Liver (tissue), 9 donors: ENCODE results near the gene ANO4. TPM values are rescaled to one million over a fixed set of nuclear protein-coding genes. Genes with fewer than 3 reads are reported as not detected.

ENCODE experiments used
- DNase-seq: peaks from one replicate; pipeline ENCODE4 v3.0.0-alpha.2; 2017; ENCODE audit warnings: low spot score
- H3K27ac ChIP-seq, 2 donors: one replicate each; pipeline ENCODE4 v1.7.0; 2013; ENCODE audit warnings: inconsistent platforms in 2 of 2, low read length in 2 of 2, control low read depth in 1 of 2, low read depth in 1 of 2, mild to moderate bottlenecking in 1 of 2
- H3K27me3 ChIP-seq, 4 donors: one replicate each; pipeline versions ENCODE4 v1.6.1 to v1.7.0; 2013; ENCODE audit warnings: low read length in 3 of 4, inconsistent platforms in 1 of 4, mild to moderate bottlenecking in 1 of 4, moderate library complexity in 1 of 4; ENCODE audit not compliant: control insufficient read depth in 4 of 4, insufficient read depth in 4 of 4
- H3K36me3 ChIP-seq, 4 donors: one replicate each; pipeline versions ENCODE4 v1.6.1 to v1.7.0; 2013; ENCODE audit warnings: low read length in 3 of 4, mild to moderate bottlenecking in 3 of 4, low read depth in 1 of 4, moderate library complexity in 1 of 4; ENCODE audit not compliant: control insufficient read depth in 4 of 4, insufficient read depth in 3 of 4
- H3K4me1 ChIP-seq, 4 donors: one replicate each; pipeline versions ENCODE4 v1.6.1 to v1.7.0; 2013; ENCODE audit warnings: low read length in 3 of 4, mild to moderate bottlenecking in 3 of 4, moderate library complexity in 1 of 4; ENCODE audit not compliant: control insufficient read depth in 4 of 4, insufficient read depth in 4 of 4
- H3K4me3 ChIP-seq, 3 donors: one replicate each; pipeline versions ENCODE4 v1.6.1 to v1.7.0; 2013; ENCODE audit warnings: low read length in 3 of 3, control low read depth in 1 of 3, low read depth in 1 of 3, mild to moderate bottlenecking in 1 of 3
- H3K9ac ChIP-seq, 2 donors: one replicate each; pipeline ENCODE4 v1.7.0; 2013; ENCODE audit warnings: low read length in 2 of 2, mild to moderate bottlenecking in 2 of 2, moderate library complexity in 2 of 2, control low read depth in 1 of 2, low read depth in 1 of 2
- H3K9me3 ChIP-seq, 4 donors: one replicate each; pipeline versions ENCODE4 v1.6.1 to v1.7.0; 2013; ENCODE audit warnings: low read length in 3 of 4; ENCODE audit not compliant: control insufficient read depth in 4 of 4
- EGR1 ChIP-seq, 2 donors: IDR thresholded peaks; 2 replicates each; pipeline ENCODE4 v1.6.1; 2016 to 2018; ENCODE audit warnings: antibody characterized with exemption in 2 of 2, low read depth in 2 of 2
- FOXA1 ChIP-seq: IDR thresholded peaks from 2 replicates; pipeline ENCODE4 v1.6.1; 2016; ENCODE audit warnings: antibody characterized with exemption
- FOXA2 ChIP-seq: IDR thresholded peaks from 2 replicates; pipeline ENCODE4 v1.6.1; 2016; ENCODE audit warnings: antibody characterized with exemption
- GABPA ChIP-seq, 2 donors: IDR thresholded peaks in 1 of 2; conservative IDR thresholded peaks in 1 of 2; 2 replicates each; pipeline ENCODE4 v1.6.1; 2016; ENCODE audit warnings: antibody characterized with exemption in 2 of 2, mild to moderate bottlenecking in 1 of 2, moderate library complexity in 1 of 2
- HNF4A ChIP-seq, 2 donors: conservative IDR thresholded peaks; 2 replicates each; pipeline ENCODE4 v1.6.1; 2016; ENCODE audit warnings: antibody characterized with exemption in 2 of 2, mild to moderate bottlenecking in 2 of 2
- HNF4G ChIP-seq: IDR thresholded peaks from 2 replicates; pipeline ENCODE4 v1.6.1; 2016; ENCODE audit warnings: antibody characterized with exemption
- MAX ChIP-seq: IDR thresholded peaks from 2 replicates; pipeline ENCODE4 v1.6.1; 2016; ENCODE audit warnings: antibody characterized with exemption
- NR2F2 ChIP-seq: IDR thresholded peaks from 2 replicates; pipeline ENCODE4 v1.6.1; 2016; ENCODE audit warnings: antibody characterized with exemption
- RAD21 ChIP-seq, 2 donors: IDR thresholded peaks; 2 replicates each; pipeline ENCODE4 v1.6.1; 2016; ENCODE audit warnings: antibody characterized with exemption in 2 of 2, mild to moderate bottlenecking in 2 of 2
- RXRA ChIP-seq, 2 donors: IDR thresholded peaks; 2 replicates each; pipeline ENCODE4 v1.6.1; 2017 to 2018; ENCODE audit warnings: antibody characterized with exemption in 2 of 2, mild to moderate bottlenecking in 1 of 2
- SP1 ChIP-seq: IDR thresholded peaks from 2 replicates; pipeline ENCODE4 v1.6.1; 2018; ENCODE audit warnings: antibody characterized with exemption, mild to moderate bottlenecking
- TAF1 ChIP-seq: conservative IDR thresholded peaks from 2 replicates; pipeline ENCODE4 v1.6.1; 2016; ENCODE audit warnings: antibody characterized with exemption, mild to moderate bottlenecking
- YY1 ChIP-seq: IDR thresholded peaks from 2 replicates; pipeline ENCODE4 v1.6.1; 2016; ENCODE audit warnings: antibody characterized with exemption, mild to moderate bottlenecking
- WGBS: extraction: QIAGEN DNeasy Blood & Tissue Kit; methylation state at CpG from one replicate; pipeline ENCODE4 v1.1.7; 2013; 5-methylcytosine and 5-hydroxymethylcytosine counted together
- polyA plus RNA-seq, 2 donors: library from polyadenylated mRNA; stranded (reverse) in 1 of 2; unstranded in 1 of 2; fragments of 200-250 nt in 1 of 2; fragments of >200 nt in 1 of 2; fragmentation: Nextera tagmentation in 1 of 2; extraction: Ambion mirVana in 1 of 2; gene quantifications; one replicate each; pipeline versions ENCODE4 v1.2.1 to v1.2.3, GENCODE V29; 2013 to 2015
- total RNA-seq, 2 donors: library from RNA; depleted of rRNA; stranded (reverse); fragments of >200 nt; gene quantifications; one replicate each; pipeline ENCODE4 v1.2.3, GENCODE V29; 2014
- TF ChIP-seq, protein P1 (sequence below): IDR thresholded peaks from 2 replicates; pipeline ENCODE4 v1.6.1; 2016; ENCODE audit warnings: antibody characterized with exemption
- TF ChIP-seq, protein P2 (sequence below): IDR thresholded peaks from 2 replicates; pipeline ENCODE4 v1.6.1; 2016; ENCODE audit warnings: antibody characterized with exemption
- TF ChIP-seq, protein P3 (sequence below): fragments of 150-350 bp; IDR thresholded peaks from 2 replicates; pipeline ENCODE4 v1.5.1; 2017; ENCODE audit warnings: improper control_type of control experiment, low read depth, low read length; ENCODE audit not compliant: missing input control
- donor health status: healthy.
- donor health status: healthy.
- donor health status: healthy.
- donor health status: healthy.
- donor health status: healthy.

The ANO4 gene
- total and polyA plus RNA-seq, 4 donors, result 0.08 to 2.2 (median 0.17) TPM; not detected in 1

DNA sequence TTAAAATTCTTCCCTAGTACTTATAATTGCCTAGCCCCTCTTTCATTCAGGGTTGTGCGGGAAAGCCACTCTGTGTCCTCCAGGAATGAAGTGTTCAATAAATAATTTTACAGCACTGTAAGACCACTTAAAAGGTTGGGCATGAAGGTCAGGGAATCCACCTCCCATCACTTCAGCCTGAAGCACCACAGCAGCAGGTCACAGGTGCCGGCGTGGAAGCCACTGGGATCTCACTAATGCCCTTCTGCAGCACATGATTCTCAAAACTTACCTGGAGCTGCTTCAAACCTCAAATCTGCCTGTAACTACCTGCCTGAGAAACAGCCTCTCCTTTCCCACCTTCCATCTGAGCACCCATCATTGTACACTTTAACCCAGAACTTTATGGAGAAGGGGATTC is 159.5 kb downstream of the ANO4 start (continued):
- TF ChIP-seq, protein P1, sequence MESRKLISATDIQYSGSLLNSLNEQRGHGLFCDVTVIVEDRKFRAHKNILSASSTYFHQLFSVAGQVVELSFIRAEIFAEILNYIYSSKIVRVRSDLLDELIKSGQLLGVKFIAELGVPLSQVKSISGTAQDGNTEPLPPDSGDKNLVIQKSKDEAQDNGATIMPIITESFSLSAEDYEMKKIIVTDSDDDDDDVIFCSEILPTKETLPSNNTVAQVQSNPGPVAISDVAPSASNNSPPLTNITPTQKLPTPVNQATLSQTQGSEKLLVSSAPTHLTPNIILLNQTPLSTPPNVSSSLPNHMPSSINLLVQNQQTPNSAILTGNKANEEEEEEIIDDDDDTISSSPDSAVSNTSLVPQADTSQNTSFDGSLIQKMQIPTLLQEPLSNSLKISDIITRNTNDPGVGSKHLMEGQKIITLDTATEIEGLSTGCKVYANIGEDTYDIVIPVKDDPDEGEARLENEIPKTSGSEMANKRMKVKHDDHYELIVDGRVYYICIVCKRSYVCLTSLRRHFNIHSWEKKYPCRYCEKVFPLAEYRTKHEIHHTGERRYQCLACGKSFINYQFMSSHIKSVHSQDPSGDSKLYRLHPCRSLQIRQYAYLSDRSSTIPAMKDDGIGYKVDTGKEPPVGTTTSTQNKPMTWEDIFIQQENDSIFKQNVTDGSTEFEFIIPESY, result no peak
- no peak for TF ChIP-seq HNF4A (conservative IDR thresholded peaks at IDR 0.05)
- no peak for TF ChIP-seq RAD21 (IDR thresholded peaks at IDR 0.05)
- TF ChIP-seq, protein P2, sequence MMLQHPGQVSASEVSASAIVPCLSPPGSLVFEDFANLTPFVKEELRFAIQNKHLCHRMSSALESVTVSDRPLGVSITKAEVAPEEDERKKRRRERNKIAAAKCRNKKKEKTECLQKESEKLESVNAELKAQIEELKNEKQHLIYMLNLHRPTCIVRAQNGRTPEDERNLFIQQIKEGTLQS, result no peak
- TF ChIP-seq TAF1, result no peak
- TF ChIP-seq YY1, result no peak
- no peak for TF ChIP-seq FOXA1
- no peak for TF ChIP-seq GABPA (IDR thresholded peaks at IDR 0.05 in 1 of 2, conservative IDR thresholded peaks at IDR 0.05 in 1 of 2)

DNA sequence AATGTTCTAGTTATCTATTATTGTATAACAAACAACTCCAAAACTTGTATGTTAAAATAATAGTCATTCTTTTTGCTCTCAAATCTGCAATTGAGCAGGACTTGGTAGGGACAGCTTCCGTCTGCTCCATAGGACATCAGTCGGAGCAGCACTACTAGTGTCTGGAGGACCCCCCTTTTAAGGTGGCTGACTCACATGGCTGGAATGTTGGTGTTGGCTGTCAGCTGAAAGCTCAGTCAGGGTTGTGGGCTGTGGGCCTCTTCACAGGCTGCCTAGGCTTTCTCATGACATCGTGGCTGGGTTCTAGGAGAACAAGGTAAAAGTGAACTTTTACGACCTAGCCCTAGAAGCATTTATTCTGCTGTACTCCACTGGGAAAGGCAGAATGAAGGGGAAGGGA is 160.6 kb downstream of the ANO4 start:
- H3K9me3 ChIP-seq, result no peaks in the 10 kb centered on the region
- no peaks in the 10 kb centered on the region for H3K36me3 ChIP-seq
- 87% methylated on average over 4 of the region's 4 CpGs for WGBS
- H3K27ac ChIP-seq, result no peak overlapping the region
- H3K9ac ChIP-seq, result no peak overlapping the region
- H3K4me1 ChIP-seq, result no peaks in the 10 kb centered on the region
- H3K4me3 ChIP-seq, result no peak overlapping the region
- H3K27me3 ChIP-seq, result no peaks in the 10 kb centered on the region
- TF ChIP-seq GABPA (IDR thresholded peaks at IDR 0.05 in 1 of 2, conservative IDR thresholded peaks at IDR 0.05 in 1 of 2), result no peak
- no peak for TF ChIP-seq RXRA (IDR thresholded peaks at IDR 0.05)
- TF ChIP-seq, protein P3, sequence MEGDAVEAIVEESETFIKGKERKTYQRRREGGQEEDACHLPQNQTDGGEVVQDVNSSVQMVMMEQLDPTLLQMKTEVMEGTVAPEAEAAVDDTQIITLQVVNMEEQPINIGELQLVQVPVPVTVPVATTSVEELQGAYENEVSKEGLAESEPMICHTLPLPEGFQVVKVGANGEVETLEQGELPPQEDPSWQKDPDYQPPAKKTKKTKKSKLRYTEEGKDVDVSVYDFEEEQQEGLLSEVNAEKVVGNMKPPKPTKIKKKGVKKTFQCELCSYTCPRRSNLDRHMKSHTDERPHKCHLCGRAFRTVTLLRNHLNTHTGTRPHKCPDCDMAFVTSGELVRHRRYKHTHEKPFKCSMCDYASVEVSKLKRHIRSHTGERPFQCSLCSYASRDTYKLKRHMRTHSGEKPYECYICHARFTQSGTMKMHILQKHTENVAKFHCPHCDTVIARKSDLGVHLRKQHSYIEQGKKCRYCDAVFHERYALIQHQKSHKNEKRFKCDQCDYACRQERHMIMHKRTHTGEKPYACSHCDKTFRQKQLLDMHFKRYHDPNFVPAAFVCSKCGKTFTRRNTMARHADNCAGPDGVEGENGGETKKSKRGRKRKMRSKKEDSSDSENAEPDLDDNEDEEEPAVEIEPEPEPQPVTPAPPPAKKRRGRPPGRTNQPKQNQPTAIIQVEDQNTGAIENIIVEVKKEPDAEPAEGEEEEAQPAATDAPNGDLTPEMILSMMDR, result no peak
- no peak for TF ChIP-seq MAX
- TF ChIP-seq, protein P1, result no peak
- no peak for TF ChIP-seq EGR1 (IDR thresholded peaks at IDR 0.05; ENCODE audit: low read depth in 2 of 2)
- TF ChIP-seq, protein P2, result no peak
- TF ChIP-seq FOXA1, result no peak
- no peak for TF ChIP-seq SP1
- no peak for TF ChIP-seq FOXA2
- TF ChIP-seq HNF4A (conservative IDR thresholded peaks at IDR 0.05), result no peak
- TF ChIP-seq RAD21 (IDR thresholded peaks at IDR 0.05), result no peak
- no peak for TF ChIP-seq YY1
- no peak for TF ChIP-seq HNF4G
- TF ChIP-seq NR2F2, result no peak
- no peak for DNase-seq
